Cardiac septum (tissue), 1 donor: ENCODE results near the gene BCL2L11. TPM values are rescaled to one million over a fixed set of nuclear protein-coding genes. Genes with fewer than 3 reads are reported as not detected.

Experiments used
- DNase-seq: peaks from one replicate; pipeline ENCODE4 v3.0.0-alpha.2; 2020; ENCODE audit warnings: low spot score
- intact Hi-C: fragments of 100-400 bp; cut with DNase I; formaldehyde crosslinking; loops from one replicate; pipeline ENCODE4 v1.14.0; 2022
- total RNA-seq: library from RNA; stranded (reverse); fragmentation: NEBNext Ultra II Directional; extraction: Animal tissue kit (Norgen Biotek cat#: 25700); gene quantifications from one replicate; pipeline ENCODE4 v1.2.1, GENCODE V29; 2021
- donor health status: DM: no; HTN: no; CAD: no.

BCL2L11 gene
- total RNA-seq, 1 donor from 2014 or later = 5.2 TPM

DNA sequence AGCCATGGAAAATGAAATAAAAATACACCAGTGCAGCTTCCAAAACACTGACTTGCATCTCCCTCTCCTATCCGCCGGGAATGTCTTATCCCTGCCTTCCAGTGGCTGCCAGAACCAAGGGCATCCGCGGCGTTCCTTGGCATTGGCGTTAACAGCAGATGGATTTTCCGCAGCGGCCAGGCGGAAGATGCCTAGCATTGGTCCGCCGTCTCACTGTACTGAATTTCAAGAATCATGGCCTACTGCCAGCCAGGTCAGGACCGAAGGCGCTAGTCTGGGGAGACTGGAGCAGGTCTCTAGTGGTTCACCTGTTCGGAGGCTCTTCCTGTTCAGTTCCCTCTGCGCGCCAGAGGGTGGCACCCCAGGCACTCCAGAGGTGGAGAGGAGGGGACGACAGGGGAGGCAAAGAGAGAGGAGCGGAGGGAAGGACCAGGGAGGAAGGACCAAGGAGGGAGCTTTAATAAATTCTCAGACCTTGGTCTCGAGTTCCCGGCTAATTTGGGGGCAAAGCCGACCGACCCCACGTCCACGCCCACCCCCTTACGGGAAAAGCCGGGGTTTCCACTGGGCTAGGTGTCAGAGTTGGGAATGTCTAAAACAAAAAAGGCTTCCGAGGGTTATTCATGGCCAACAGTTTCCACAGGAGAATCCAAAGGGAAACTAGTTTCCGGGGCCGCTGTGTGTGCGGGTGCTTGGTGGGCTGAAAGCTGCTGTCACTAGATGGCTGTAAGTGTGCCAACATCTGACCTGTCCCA, 3.7 kb upstream of the BCL2L11 start:
- peak; percentile 82 for DNase-seq
- intact Hi-C loops = loop anchor here (2.0 to 10.0 kb wide), 5 partner anchors 305 to 618 kb away; no protein-coding TSS in a partner anchor

- no peak for DNase-seq
- intact Hi-C loops = loop anchor here (2.0 to 10.0 kb wide), 5 partner anchors 306 to 617 kb away; no protein-coding TSS in a partner anchor
Measured at GRCh38 chr2:111117598-111118480, 2.9 kb upstream of the BCL2L11 start.

- no peak for DNase-seq
- intact Hi-C loops = loop anchor here (5.0 to 10.0 kb wide), 4 partner anchors 306 to 616 kb away; no protein-coding TSS in a partner anchor
Measured at GRCh38 chr2:111118481-111118980, 2.2 kb upstream of the BCL2L11 start.

DNA sequence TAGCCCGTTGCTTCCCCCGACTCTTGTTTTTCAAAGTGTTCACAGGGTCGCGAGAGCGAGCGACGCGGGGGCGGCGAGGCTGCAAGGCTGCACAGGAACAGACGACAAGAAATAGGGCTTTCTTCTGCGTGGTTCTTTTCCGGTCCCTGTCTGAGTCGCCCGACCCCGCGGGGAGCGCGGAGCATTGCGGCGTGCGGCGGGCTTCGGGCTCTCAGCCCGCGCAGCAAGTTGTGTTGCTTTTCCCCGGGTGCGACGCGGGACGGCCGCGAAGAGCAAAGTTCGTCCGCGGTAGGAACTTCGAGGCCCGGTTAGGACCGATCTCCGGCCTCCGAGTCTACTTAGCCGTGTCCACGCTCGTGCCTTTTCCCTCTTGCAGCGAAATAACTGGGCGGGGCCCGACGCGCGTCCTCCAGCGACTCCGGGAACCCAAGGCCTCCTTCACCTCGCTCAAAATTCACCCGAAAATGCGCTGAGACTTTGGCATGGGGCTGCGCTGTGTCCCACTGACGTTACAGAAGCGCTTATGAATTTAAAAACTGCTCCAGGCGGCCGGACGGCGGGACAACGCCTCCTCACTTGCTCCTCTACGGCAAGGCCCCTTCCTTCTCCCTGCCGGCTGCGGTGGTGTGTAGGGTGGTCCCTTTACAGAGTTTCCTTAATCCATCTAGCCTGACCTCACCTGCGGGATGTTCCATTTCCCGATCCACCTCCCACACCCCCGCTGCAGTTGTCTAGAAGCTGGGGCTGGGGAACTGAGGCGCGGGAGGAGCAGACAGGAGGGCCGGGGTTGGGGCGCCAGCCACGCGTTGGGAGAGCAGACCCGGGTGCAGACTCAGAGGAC, 1.5 kb upstream of the BCL2L11 start:
- DNase-seq = no peak
- intact Hi-C loops = loop anchor here (5.0 to 10.0 kb wide), 4 partner anchors 307 to 616 kb away; no protein-coding TSS in a partner anchor

DNA sequence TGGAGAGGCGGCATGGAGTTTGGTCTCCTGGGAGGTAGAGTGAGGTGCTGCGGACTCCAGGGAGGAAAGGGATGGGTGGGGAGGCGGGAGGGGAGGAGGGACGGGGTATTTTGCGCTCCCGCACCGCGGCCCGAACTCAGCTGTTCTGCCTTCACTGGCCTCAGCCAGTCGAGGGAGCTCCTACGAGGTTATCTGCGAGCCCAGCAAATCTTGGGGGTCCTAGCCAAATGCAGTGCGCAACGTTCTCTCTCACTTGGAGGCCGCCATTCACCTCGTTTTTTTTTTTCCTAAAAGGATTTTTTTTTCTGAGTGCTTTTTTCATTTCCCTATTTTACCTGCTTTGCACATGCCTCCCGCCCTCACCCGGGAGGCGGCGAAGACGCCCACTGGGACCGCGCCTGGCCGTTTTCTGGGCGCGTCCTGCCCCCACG, 877 bp upstream of the BCL2L11 start:
- intact Hi-C loops = loop anchor here (5.0 to 10.0 kb wide), 4 partner anchors 308 to 615 kb away; no protein-coding TSS in a partner anchor
- DNase-seq = no peak

DNA sequence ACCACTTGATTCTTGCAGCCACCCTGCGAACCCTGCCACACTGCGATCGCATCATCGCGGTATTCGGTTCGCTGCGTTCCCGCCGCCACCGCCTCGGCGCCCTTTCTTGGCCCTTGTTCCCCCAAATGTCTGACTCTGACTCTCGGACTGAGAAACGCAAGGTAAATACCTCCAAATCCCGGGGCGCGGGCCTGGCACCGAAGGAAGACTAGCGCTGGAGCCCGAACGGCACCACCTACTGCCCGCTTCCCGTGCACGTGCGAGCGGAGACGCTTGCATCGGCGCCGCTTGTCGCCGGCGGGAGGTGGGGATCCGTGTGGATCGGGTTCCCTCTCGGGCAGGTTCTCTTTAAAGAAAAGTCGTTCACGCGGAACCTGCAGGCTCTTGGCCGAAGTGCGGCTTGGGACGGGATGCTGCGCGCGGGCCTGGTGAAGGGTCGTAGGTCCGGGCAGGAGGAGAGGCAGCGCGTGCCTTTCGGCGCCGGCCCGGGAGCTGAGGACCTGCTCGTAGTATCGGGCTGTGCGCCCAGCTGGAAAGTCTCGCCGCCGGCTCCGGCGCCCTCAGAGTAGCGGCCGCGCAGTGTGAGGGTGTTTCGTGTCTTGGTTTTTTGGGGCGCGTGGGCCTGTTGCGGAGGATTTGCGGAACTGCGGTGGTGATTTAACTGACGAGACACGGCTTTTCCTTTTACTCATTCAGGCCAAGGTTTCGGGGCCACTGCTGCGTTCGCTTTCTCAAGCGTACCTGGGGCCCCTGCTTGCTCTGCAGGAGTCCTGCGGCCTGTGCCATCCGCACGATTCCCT, 514 bp downstream of the BCL2L11 start:
- DNase-seq = no peak
- intact Hi-C loops = no loop called here

GRCh38 chr2:111121828-111122630, 1.3 kb downstream of the BCL2L11 start:
- DNase-seq = peak; percentile 94
- intact Hi-C loops = loop anchor here (2.0 kb wide), 1 partner anchor 41 kb away; no protein-coding TSS in a partner anchor

GRCh38 chr2:111122631-111123421, 2.1 kb downstream of the BCL2L11 start:
- DNase-seq = peak; percentile 90
- intact Hi-C loops = loop anchor here (2.0 kb wide), 1 partner anchor 40 kb away; no protein-coding TSS in a partner anchor

DNA sequence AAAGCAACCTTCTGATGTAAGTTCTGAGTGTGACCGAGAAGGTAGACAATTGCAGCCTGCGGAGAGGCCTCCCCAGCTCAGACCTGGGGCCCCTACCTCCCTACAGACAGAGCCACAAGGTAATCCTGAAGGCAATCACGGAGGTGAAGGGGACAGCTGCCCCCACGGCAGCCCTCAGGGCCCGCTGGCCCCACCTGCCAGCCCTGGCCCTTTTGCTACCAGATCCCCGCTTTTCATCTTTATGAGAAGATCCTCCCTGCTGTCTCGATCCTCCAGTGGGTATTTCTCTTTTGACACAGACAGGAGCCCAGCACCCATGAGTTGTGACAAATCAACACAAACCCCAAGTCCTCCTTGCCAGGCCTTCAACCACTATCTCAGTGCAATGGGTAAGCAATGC, 3.0 kb downstream of the BCL2L11 start:
- intact Hi-C loops = loop anchor here (2.0 kb wide), 1 partner anchor 39 kb away; no protein-coding TSS in a partner anchor
- DNase-seq = no peak

DNA sequence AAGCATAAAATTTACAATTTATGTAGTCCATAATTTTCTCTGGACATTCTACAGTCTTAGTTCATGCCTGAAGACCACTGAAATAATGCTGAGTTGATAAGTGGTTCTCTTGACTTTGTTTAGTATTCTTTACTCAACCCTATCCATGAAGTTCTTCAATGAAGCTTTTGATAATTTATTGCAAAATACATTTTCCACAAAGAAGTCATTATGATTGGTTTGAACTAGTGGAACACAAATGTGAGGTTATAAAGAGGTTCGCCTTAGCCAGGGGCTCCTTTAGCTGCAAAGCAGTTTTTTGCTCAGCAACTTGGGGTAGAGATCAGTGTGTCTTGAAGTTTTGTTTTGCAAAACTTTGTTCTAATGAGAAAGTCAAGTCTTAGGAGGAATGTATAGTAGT, 5.9 kb downstream of the BCL2L11 start:
- intact Hi-C loops = no loop called here
- DNase-seq = no peak

DNA sequence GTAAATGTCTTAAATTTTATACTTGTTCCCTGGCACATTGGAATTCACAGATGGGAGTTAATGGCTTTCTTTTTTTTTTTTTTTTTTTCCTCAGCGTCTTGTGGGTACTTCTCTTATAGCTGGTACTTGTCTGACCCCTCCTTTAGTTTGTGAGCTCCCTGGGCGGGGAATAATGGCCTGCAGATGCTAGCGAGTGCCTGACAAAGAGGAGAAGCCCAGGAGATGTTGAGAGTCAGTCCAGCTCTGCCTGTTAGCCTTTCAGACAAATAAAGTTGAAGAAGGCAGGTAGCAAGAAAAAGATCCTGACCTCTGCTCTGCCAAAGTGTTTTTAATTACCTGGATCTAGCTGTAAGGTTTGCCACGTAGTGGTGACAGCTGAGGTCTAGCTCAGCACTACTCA, 6.6 kb downstream of the BCL2L11 start:
- intact Hi-C loops = no loop called here
- DNase-seq = no peak

GRCh38 chr2:111128096-111128495, 7.4 kb downstream of the BCL2L11 start:
- intact Hi-C loops = no loop called here

GRCh38 chr2:111133603-111134002, 12.9 kb downstream of the BCL2L11 start:
- no peak for DNase-seq
- intact Hi-C loops = no loop called here

More at GRCh38 chr2:111128096-111128495, 7.4 kb downstream of the BCL2L11 start:
- DNase-seq = no peak

DNA sequence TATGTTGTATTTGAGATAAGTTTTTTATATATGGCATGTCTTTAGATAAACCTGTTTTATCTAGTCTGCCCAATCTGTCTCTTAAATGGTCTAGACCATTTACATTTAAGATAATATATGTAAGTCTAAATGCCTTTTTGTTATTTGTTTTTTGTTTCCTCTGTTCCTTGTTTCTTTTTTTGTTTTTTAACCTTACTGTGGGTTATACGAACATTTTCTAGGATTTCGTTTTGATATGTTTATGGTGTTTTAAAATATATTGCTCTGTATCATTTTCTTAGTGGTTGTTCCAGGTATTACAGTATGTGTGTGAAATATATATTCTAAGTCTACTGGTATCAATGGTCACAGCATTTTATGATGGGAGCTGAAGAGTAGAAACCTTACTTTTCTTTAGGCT, 13.3 kb downstream of the BCL2L11 start:
- intact Hi-C loops = no loop called here
- no peak for DNase-seq

DNA sequence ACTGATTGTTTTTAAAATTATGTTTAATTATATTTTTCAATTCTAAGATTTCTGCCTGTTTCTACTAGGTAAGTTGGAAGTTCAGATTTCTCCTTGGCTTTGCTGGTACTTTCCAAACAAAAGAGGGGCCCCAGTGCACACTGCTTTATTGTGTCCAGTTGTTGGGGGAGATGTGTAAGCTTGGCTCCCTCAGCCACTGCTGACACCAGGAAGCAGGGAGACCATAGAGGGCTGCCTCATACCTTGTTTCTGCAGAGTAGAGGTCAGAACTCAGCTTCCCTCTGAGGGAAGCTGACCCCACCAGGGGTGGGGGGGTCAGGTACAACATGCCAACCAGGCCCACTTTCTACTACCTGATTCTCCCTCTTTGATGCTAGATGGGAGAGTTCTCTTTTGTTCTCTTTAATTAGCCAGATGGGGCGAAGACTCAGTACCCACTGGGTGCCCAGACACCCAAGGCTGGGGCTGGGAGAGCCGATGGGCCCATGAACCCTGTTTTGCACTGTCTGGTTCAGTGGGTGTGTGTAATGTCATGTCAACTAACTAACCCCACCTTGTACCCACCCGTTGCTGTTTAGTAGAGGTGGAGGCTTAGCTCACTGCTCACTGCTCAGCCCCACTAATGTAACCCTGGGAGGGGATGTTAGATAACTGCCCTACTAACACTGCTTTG, 14.7 kb downstream of the BCL2L11 start:
- intact Hi-C loops = no loop called here
- DNase-seq = no peak

DNA sequence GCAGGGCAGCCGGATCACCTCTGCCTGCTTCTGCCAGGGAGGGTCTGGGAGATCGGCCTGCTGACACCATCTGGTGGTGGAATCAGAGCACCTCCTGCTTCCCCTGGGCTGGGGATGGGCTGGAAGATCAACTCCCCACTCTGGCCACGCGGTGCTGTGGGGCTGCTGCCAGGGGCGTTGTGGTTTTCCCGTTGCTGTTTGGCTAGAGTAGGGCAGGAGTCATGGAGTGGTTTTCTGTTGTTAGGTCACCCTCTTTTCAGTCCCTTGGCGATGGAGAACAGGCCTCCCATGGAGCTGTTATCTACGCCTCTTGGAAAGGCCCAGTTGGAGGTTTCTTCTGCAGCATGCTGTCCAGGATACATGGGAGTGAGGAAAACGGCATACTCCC, 15.2 kb downstream of the BCL2L11 start:
- no peak for DNase-seq
- intact Hi-C loops = no loop called here
